Cardiac fibroblast (primary cell): ENCODE data around the gene MAGI2.
A peak's percentile ranks its signal among the peaks of the same experiment; 100 is the strongest.

ENCODE experiments used
- DNase-seq, 2 donors: peaks; one replicate each; pipeline versions ENCODE4 v3.0.0 to v3.0.0-alpha.2; 2010; ENCODE audit warnings: low read depth in 2 of 2
- H3K4me3 ChIP-seq, 2 donors: replicated peaks in 1 of 2; 1 replicate in 1 of 2; 2 replicates in 1 of 2; pipeline ENCODE4 v1.5.1; 2011; ENCODE audit warnings: low read depth in 2 of 2, low read length in 2 of 2, mild to moderate bottlenecking in 2 of 2, moderate library complexity in 1 of 2
- TF ChIP-seq, protein P1 (sequence below): IDR thresholded peaks from one replicate; pipeline ENCODE4 v1.5.1; 2011; ENCODE audit warnings: low read depth, mild to moderate bottlenecking, low read length, inconsistent platforms

MAGI2 gene

DNA sequence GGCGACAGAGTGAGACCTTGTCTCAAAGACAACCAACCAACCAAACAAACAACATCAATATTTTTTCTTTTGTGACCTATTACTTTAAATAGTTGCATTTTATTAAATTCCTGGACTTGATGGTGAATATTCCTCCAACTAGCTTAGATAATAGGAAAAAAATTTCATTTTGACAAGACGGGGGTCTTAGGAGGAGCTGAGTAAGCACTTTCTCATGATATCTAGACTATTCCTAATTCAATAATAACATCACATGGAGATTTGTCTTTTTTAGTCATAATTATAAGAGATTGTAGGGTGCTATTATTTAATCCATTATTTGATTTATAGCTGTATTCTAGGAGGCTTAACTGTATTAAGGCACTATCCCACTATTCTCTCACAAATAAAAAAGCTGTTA lies 952.4 kb downstream of the MAGI2 start:
- TF ChIP-seq, protein P1, sequence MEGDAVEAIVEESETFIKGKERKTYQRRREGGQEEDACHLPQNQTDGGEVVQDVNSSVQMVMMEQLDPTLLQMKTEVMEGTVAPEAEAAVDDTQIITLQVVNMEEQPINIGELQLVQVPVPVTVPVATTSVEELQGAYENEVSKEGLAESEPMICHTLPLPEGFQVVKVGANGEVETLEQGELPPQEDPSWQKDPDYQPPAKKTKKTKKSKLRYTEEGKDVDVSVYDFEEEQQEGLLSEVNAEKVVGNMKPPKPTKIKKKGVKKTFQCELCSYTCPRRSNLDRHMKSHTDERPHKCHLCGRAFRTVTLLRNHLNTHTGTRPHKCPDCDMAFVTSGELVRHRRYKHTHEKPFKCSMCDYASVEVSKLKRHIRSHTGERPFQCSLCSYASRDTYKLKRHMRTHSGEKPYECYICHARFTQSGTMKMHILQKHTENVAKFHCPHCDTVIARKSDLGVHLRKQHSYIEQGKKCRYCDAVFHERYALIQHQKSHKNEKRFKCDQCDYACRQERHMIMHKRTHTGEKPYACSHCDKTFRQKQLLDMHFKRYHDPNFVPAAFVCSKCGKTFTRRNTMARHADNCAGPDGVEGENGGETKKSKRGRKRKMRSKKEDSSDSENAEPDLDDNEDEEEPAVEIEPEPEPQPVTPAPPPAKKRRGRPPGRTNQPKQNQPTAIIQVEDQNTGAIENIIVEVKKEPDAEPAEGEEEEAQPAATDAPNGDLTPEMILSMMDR: no peak
- no peak for DNase-seq
- H3K4me3 ChIP-seq: no peak overlapping the region

DNA sequence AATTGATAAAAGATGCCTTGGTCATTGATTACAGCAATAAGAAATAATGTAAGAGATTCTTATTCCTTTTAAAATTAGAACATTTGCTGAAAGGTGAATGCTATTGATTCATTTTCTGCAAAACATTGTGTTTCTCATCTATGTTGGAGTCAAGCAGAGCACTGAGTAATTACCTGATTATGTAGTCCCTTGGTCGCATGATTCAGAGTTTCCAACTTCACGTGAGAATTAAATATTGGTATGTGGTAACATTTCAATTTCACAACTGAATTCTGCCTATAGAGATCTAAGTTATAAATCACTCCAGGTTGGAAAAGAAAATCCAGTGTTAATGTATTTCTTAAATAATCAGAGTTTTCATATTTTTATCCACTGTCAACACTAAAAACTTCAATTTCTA lies 953.5 kb downstream of the MAGI2 start:
- no peak overlapping the region for H3K4me3 ChIP-seq
- TF ChIP-seq, protein P1: no peak
- DNase-seq: peak in 1 of 2 donors; percentile 21

DNA sequence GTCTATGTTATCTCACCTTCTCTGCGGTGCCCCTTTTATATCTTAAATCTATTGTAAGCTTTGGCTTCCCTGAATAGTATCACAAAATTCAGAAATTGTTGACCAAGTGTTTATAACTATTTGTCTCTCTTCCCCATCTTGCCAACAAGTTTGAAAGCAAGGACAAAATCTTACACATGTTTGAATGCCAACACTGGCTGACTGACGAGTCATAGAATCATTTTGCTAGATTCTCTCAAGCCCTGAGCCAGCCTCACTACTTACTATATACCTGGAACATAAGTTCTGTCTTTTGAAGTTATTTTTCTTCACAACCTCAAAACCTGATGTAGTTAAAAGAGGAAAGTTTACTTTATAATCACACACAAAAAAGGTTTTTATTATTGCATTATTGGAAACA lies 954.2 kb downstream of the MAGI2 start:
- TF ChIP-seq, protein P1: no peak
- peak in 1 of 2 donors; percentile 15 for DNase-seq
- no peak overlapping the region for H3K4me3 ChIP-seq

DNA sequence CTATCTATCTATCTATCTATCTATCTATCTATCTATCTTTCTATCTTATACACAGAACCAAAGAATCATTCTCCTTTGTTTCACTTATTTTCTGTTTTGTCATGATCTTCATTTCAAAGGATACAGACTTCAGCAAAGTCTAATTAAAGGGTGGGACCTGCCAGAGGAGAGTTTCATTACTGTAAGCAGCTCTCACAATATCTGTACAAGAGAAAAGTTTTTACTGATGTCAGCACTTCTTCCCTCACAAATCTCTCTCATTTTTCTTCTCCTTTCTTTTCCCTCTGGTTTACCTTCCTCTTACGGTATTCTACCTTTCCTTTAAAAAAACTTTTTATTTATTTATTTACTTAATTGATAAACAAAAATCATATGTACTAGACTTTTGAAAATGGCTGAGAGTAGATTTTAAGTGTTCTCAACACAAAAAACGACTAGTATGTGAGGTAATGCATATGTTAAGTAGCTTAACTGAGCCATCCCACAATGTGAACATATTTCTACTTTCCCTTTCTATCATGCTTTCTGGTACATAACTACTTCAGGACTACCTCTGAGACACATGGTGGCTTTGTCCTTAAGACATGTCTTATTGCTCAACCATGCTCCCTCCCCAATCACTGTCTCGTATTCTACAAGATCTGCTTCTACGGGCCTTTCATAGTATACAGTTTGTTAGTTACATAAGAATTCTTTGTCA lies 955.6 kb downstream of the MAGI2 start:
- DNase-seq: no peak
- H3K4me3 ChIP-seq: no peak overlapping the region
- TF ChIP-seq, protein P1: no peak

DNA sequence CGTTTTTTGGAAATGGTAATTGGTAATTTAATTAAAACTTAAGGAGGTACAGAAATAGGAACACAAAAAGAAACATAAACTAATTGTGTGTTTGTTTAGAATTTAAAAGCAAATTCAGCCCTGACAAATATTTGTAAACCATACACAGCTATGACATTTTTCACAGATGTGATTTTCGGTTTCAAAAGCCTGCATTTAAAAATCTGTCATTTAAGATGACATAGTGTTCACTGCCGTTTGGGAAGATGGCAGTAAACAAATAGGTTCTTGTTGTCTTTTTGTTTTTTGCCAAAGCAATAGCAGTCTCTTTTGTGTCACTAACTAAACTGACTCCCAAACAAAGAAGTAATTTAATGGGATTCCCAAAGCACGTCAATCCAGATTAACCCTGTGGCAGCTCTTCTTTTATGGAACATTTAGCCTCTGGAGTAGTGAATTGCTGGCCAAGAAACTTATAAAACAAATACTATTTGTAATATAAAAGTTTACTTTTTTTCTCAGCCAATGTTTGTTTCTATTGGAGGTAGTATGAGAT lies 957.3 kb downstream of the MAGI2 start:
- TF ChIP-seq, protein P1: no peak
- DNase-seq: no peak
- H3K4me3 ChIP-seq: no peak overlapping the region

DNA sequence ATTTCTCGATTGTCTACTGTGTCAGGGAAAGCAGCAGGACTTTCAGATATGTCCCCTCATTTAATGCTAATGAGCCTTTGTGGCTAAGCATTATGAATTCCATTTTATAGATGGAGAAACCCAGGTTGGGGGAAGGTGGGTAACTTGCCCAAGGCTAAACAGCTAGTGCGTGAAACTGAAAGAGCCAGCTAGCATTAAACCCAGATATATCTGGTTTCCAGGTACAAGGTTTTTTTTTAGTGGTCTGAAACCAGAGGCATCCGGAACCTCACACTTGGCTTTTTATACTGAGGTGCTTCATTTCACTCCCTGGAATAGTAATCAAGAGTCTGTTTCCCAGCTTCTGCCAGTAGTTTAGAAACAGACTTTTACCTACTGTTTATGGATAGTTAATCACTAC lies 960.1 kb downstream of the MAGI2 start:
- TF ChIP-seq, protein P1: no peak
- H3K4me3 ChIP-seq: no peak overlapping the region
- DNase-seq: no peak
